Activated CD4-positive, alpha-beta T cell treated with anti-CD3 and anti-CD28 coated beads, Interleukin-2, Interleukin-4, amounts not matched to agents 100 ng/mL and 50 ng/mL, durations not matched to agents 16 hours and 8 hours (primary cell): Measurements from ENCODE around the gene TNNT3.
A peak's percentile ranks its signal among the peaks of the same experiment; 100 is the strongest.
"Not testable (repeated sequence)": the region's sequence is repeated elsewhere in the genome, so short reads cannot be mapped to it uniquely, and the experiment has no call there.

ENCODE experiments used
- DNase-seq: peaks from one replicate; pipeline ENCODE4 v3.0.0-alpha.2; 2020; ENCODE audit warnings: low spot score

TNNT3 gene

DNA sequence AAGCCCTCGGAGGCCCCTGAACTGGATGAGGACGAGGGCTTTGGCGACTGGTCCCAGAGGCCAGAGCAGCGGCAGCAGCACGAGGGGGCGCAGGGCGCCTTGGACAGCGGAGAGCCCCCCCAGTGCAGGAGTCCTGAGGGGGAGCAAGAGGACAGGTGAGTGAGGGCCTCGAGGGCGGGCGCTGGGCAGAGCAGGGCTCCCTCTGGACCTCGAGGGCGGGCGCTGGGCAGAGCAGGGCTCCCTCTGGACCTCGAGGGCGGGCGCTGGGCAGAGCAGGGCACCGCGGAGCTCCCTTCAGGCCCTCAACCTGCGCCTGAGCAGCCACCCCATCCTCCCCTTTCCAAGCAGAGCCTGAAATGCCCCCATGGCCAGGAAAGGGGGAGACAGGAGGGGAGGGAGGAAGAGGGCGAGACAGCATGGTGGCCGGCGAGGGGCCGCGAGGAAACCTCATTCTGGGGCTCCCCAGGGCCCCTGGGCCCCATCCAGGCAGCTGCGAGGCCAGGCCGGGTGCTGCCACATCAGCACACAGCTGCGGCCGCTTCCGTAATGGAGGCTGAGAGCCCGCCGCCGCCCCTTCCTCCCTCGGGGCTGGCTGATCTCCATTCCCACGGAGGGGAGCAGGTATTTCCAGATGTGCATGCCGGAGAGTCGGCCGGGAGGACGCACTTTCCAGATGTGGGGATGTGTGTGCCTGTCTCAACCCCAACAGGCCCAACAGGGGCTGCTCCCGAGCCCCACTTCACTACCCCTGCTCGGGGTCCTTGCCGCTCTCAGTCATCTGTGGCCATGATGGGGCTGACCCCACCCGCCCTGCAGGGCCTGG lies 37.9 kb upstream of the TNNT3 start:
- DNase-seq = no peak

DNA sequence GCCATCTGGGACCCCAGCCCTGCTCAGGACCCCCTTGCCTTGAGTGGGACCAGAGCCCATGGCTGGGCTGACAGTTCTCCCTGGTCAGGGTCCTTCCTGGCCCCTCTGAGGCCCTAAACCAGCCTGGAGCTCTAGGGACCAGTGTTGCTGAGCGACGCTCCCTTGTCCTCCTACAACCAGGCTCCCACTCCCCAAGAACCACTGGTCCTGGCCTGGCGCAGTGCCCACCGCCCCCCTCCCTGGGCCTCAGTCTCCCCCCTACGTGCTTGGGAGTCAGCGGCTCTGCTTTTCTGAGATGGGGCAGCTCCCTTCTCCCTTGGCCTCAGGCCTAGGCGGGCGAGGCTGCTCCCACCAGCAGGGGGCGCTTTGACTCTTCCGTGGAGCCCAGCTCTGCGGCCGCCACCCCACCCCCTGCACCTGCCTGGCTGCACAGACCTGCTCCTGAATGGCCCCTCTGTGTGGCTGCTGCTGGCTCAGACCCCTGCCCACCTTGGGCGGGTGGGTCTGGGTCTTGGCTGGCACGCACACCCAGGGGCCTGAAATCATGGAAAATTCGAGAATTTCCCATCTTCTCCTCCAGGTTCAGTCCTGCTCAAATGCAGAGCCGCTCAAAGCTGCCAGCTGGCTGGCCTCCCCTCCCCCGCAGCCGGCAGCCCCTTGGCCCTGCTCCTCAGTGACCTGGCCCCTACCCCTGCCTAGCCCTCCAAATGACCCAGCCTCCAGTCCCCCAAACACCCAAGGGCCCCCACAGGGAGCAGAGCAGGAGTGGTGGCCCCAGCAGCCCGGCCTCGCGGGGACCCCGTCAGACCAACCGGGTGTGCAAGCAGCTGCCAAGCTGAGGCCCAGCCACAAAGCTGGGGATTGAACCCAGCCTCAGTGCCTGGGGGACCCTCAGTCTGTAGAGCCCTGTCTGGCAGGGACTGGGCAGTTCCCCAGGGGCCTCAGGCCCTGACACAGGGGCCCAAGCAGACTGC lies 37.0 kb upstream of the TNNT3 start:
- DNase-seq = peak; percentile 78

DNA sequence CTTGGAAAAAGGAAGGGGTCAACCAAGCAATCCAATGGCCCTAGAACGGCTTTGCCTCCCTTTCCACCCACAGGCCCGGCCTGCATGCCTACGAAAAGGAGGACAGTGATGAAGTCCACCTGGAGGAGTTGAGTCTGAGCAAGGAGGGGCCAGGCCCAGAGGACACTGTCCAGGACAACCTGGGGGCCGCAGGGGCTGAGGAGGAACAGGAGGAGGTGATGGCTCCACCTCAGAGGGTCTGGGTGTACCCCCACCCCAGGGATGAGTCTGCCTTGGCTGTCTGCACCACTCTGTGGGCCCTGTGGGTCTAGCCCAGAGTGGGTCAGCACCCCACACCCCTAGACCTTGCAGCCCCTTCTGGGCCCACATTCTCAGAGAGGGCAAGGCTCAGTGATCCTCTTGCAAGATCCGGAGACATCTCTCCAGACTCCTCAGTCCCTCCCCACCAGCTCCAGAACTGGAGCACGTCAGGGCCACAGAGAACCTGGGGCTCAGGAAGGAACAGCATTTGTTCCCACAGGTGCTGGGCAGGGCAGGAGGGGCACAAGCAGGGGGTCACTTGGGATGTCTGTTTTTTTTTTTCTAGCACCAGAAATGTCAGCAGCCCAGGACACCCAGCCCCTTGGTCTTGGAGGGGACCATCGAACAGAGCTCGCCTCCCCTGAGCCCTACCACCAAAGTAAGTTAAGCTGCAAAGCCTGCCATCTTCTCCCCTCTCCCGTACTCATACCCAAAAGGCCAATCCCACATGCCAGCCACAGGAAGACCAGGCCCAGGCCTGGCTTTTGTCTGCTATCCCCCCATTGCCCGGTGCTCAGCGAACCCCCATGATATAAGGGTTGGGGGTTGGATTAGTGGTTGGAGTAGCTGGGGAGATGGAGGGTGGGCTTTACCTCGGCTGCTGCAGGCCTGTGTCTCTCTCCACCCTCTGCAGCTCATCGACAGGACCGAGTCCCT lies 35.9 kb upstream of the TNNT3 start:
- DNase-seq = no peak

DNA sequence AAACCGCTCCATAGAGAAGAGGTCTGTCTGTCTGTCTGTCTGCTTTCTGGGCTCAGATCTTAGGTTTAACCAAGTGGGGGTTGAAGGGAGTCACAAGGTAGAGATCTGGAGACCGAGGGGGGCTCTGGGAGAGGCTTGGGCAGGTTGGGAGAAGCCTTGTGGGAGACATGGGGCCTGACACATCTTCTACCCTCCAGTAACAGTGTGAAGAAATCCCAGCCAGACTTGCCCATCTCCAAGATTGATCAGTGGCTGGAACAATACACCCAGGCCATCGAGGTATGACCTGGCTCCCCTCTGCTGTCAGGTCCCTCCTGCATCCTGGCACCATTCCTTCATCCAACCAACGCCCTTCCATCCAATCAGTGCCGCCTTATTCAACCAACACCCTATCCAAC lies 35.2 kb upstream of the TNNT3 start:
- DNase-seq = no peak

DNA sequence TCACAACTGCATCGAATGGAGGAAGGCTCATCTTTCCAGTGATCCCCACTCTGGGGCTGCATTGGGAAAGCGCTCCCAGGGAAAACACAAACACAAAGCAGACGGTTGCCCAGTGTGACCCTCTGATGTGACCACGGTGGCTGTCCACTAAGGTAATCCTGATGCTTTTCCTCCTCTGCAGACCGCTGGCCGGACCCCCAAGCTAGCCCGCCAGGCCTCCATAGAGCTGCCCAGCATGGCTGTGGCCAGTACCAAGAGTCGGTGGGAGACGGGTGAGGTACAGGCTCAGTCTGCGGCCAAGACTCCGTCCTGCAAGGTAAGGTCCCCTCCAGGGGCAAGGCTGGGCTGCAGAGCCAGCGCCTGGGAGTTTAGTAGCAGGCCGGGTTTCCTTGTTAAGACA lies 33.0 kb upstream of the TNNT3 start:
- DNase-seq = not testable (repeated sequence)

DNA sequence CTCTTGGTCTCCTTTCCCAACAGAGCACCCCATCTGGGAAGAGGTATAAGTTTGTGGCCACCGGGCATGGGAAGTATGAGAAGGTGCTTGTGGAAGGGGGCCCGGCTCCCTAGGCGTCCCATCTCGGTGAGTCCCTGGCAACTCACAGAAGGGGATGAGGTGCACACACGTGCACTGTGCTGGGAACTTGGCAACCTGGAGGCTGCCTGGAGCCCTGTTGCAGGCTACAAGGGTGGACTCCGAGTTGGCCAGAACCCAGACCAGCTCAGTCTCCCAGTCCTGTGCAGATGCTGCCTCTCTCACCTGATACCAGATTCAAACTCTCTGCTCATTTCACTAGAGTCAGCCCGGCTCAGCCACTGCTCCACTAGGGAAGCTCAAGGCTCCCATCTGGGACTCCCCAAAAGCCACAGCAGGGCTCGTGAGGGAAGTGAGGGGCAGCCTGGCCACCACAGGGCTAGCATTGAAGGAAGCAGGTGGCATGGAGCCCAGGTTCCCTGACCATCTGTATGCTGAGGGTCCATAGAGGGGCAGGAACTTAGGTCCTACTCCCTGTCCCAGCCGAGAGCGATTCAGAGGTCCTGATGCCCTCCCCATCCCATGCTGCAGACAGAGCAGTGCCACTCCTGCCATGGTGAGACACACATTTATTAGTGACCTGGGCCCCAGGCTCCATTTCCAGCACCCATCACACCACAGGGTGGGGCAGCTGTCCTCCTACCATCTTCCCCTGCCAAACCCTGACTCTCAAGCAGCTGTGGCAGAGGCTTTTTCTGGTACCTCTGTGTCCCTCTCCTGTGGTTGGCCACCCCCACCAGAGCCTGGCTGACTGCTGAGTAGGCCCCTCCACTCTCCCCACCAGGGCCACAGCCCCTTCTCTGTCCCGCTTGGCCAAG lies 31.8 kb upstream of the TNNT3 start:
- DNase-seq = no peak

DNA sequence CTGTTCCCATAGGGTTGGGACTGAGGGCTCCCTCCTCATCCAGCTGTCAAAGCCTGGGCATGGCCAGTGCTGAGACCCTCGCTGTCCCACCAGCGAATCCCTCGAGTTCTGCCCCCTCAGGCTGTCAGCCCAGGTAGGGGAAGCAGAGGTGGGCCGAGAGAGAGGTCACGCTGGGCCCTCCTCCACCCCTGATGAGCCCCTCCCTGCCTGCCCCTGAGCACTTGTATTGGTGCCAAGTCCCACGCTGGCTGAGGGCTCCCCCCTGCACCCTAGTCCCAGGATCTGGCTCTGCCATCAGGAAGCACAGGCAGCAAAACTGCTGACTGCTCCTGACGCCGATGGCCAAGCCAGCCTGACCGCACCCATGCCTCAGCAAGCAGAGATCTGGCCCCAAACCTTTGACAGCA lies 31.2 kb upstream of the TNNT3 start:
- DNase-seq = no peak

DNA sequence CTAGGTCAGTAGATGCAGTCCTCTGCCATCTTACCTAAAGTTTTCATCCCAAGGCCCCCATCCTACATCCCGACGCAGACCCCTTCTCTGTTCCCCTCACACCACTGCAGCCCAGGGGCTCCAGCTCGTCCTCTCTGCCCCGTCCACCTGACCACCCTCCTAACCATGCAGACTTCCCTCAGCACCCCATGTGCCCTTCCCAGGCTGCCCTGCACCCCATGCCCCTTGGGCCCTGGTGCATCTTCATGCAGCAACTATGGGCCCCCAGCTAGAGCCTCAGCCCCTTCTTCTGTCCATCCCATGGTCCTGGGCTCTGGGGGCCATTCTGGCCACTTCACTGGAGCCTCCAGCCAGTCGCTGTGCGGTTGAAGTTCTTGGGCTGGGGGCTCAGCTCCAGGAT lies 30.7 kb upstream of the TNNT3 start:
- no peak for DNase-seq

DNA sequence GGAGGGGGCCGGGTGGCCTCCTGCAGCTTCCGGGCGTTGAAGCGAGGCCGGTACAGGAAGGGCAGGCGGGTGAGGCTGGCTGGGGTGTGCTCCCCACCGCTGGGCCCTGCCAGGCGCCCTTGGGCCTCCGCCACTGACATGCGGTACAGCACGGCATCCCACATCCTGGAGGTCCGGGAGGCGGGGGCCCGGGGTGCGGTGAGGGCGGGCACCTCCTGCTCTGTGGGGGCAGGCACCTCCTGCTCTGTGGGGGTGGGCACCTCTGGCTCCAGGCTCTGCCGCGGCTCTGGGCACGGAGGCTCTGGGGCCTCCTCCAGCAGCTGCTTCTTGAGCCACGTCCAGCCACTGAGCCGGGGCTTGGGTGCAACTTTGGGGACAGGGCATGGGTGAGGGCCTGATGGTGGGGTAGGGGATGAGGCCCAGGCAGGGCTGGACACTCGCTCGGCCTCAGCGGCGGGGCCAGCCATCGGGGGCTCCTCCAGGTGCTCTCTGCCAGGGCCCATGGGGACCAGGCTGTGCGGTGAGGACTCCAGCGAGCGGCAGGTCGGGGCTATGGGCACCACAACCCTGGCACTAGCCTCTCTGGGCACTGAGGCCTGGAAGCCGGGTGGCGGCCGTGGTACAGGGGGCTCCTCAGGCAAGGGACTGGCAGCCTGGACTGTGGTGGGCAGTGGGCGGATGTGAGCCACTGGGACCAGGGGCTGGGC lies 30.1 kb upstream of the TNNT3 start:
- peak; percentile 82 for DNase-seq

DNA sequence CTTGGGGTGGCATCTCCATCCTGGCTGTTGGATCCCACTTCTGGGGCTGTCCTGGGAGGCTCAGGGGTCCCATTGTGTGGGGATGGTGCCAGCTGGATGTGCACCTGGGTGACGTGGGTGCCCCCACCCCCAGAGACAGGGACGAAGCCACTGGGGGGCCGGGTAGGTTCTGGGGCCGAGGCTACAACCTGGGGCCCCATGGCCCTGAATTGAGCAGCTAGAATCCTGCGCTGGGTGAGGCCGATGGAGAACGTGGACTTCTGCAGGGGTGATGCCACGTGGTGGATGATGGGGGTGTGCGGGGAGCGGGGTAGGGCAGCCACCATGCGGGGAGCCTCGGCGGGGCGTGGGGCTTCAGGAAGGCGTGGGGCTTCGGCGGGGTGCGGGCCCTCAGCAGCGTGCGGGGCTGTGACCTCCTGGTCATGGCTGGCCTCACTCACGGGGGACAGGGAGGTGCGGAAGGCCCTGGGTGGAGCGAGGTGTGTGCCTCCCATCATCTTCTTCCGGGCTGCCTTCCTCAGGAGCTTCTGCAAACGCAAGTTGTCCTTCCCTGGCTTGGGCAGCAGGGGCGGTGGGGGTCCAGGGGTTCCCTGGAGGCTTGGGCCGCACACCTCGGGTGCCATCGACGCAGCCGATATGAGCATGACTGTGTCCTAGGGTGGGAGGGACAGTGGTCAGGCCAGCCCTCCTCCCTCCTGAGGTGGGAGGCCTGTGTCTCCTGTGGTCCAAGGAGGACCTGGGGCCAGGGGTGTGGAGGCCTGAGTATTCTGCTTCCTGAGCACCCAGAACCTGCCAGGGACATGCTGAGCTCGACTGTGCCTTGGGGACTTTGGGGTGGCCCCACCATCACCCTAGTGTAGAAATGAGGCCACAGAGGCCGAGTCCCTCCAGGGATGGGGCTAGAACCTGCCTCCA lies 29.3 kb upstream of the TNNT3 start:
- DNase-seq = no peak

DNA sequence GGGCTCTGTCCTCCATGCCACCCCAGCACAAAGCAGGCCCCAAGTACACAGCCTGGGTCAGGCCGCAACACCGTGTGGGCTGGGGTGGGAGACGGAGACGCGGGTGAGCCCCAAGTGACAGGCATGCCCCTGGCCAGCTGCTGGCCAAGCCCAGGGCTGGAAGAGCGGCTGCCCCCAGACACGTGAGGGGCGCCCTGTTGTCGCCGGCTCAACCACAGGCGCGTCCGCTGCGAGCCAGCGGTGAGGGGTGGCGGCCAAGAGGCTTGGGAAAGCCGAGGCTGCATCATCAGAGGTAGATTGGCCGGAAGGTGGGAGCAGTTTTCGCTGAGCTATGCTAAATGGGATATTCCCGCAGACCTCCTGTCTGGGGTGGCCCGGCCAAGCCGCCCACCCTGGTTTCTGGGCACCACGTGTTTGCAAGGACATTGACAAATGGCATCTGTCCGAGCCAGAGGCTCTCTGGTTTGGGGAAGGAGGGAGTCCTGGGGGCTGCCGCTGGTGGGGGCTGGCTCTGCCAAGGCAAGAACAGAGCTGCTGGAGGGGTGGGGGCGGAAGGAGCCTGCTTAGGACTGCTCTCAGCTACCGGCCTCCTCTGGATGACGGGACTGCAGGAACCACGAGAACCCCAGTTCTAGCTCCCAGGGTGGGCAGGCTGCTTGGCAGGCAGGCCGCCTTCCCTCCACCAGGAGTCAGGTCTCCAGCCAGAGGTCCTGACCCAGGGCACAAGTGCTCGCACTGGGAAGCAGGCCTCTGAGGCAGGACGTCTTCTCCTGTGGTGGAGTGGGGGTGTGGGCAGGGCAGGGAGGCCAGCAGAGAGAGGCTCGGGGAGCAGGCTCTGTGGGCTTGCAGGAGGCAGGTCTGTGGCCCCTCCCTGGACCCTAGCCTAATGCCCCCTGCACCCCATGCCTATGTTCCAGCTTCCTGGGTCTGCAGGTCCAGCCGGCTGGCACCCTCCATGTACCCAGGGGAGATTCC lies 28.4 kb upstream of the TNNT3 start:
- DNase-seq = no peak

DNA sequence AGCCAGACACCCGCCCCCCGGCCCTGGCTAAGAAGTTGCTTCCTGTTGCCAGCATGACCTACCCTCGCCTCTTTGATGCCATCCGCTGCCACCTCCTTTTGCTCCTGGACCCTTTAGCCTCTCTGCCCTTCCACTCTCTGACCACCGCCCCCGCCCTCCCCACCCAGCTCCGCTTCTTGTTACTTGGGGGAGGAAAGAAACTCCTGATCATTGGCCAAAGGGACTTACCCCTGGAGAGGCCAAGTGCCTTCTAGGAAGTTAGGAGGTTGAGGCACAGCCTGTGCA lies 27.7 kb upstream of the TNNT3 start, which contains the start of gene PRR33:
Gene PRR33 (minus strand): TSS at position 65 of the 285 bp plus-strand sequence. CDS start 1,311 bp downstream, outside the sequence.
- DNase-seq = no peak

DNA sequence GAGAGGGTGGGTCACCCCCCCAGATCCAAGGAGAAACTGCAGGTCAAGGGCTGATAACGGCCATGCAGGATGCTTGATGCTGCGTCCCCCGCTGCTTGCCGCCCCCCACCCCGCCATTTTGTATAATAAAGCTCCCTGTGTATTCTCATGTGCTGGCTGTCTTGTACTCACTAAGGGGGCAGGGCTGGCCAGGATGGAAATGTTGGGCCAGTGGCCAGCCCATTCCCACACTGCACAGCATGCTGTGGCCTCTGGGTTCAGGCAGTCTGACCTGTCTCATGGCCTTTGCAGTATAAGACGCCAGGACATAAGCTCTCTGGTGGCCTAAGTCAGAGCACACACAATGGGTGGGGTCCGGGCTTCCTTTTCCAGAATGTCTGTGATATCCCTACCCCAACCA lies 27.4 kb upstream of the TNNT3 start:
- DNase-seq = no peak

DNA sequence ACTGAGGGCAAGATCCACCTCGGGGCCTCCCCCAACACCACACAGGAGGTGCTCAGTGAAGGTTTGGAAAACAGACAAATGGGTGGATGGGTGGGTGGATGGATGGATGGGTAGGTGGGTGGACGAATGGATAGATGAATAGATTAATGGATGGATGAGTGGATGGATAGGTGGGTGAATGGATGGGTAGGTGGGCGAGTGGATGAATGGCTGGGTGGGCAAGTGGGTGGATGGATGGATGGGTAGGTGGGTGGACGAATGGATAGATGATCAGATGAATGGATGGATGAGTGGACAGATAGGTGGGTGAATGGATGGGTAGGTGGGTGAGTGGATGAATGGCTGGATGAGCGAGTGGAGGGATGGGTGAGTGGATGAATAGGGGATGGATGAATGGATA lies 26.9 kb upstream of the TNNT3 start:
- DNase-seq = no peak

DNA sequence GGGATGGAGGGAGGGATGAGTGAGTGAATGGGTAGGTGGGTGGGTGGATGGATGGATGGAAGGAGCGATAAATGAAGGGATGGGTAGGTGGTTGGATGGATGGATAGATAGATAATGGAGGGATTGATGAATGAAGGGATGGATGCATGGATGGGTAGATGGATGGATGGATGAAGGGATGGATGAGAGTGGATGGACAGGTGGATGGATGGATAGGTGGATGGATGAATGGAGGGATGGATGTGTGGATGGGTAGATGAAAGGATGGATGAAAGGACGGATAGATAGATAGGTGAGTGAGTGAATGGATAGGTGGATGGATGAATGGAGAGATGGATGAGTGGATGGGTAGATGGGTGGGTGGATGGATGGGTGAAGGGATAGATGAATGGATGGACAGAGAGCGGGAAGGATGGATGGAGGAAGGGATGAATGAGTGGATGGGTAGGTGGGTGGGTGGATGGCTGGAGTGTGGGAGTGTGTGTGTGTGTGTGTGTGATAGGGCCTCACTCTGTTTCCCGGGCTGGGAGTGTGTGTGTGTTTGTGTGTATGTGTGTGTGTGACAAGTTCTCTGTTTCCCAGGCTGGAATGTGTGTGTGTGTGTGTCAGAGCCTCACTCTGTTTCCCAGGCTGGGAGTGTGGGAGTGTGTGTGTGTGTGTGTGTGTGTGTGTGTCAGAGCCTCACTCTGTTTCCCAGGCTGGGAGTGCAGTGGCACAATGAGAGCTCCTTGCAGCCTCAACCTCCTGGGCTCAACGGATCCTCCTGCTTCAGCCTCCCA lies 25.7 kb upstream of the TNNT3 start:
- no peak for DNase-seq

DNA sequence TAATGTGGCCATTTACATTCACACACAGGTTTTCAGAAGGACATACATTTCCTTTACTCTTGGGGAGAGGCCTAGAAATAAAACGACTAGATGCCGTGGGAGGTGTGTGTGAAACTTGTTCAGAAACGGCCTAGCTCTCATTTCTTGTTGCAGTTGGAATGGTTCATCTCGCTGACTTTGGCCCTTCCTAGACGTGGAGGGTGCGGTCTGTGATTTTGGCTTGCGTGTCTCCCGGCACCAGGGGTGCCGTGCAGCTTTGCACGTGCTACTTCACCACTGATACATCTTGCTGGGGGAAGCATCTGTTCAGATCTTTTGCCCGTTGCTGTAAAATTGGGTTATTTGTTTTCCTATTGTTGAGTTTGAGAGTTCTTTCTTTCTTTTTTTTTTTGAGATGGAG lies 24.7 kb upstream of the TNNT3 start:
- no peak for DNase-seq

DNA sequence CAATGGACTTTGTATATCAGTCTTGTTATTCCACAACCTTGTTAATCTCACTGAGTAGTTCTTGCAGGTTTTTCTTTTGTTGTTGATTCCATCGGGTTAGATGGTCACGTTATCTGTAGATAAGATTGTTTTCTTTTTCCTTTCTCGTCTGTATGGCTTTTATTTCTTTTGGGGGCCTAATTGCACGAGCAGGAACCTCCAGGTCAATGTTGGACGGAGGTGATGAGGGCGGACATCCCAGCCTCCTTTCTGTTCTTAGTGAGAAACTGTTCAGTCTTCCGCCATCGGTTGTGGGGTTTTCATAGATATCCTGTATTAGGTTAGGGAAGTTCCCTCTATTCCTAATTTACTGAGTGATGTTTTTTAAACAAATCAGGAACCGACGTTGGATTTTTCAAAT lies 23.0 kb upstream of the TNNT3 start:
- no peak for DNase-seq
